Measurements from ENCODE around the gene TRUB1.

The TRUB1 gene

DNA sequence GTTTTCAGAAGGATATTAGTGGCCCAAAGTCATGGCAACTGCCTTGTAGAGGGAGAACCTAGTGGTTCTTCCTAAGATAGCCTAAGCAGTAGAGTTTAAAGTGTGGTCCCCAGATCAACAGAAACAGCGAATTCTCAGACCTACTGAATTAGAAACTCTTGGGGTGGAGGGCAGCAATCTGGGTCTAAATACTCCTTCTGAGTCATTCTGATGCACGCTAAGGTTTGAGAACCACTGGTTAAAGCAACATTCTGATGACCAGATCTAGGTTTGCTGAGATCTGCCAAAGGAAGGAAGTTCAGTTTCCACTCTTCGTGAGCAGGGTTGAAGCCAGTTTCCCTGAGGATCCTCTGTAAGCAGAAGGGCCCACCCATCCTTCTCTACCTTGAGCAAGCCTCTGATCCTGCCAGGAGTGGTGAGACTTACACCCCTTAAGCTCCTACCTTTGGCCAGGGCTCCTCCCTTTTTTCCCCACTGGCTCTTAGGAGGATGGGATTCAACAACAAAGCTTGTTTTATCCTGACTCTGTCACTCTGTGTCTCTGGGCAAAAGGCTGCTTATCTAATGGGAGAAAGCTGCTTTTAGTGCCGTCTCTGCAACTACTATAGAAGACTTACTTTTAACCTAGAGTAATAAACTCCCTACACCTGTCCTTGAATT is 26.8 kb upstream of the TRUB1 start:
- H3K4me3 ChIP-seq (ENCODE audit: low read depth, low read length), result no peak overlapping the region
- TF ChIP-seq, protein P1, sequence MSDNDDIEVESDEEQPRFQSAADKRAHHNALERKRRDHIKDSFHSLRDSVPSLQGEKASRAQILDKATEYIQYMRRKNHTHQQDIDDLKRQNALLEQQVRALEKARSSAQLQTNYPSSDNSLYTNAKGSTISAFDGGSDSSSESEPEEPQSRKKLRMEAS (IDR thresholded peaks at IDR 0.05; ENCODE audit: low read depth, low read length), result no peak
- TF ChIP-seq, protein P2, sequence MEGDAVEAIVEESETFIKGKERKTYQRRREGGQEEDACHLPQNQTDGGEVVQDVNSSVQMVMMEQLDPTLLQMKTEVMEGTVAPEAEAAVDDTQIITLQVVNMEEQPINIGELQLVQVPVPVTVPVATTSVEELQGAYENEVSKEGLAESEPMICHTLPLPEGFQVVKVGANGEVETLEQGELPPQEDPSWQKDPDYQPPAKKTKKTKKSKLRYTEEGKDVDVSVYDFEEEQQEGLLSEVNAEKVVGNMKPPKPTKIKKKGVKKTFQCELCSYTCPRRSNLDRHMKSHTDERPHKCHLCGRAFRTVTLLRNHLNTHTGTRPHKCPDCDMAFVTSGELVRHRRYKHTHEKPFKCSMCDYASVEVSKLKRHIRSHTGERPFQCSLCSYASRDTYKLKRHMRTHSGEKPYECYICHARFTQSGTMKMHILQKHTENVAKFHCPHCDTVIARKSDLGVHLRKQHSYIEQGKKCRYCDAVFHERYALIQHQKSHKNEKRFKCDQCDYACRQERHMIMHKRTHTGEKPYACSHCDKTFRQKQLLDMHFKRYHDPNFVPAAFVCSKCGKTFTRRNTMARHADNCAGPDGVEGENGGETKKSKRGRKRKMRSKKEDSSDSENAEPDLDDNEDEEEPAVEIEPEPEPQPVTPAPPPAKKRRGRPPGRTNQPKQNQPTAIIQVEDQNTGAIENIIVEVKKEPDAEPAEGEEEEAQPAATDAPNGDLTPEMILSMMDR (IDR thresholded peaks at IDR 0.05; ENCODE audit: low read depth, low read length), result no peak
- TF ChIP-seq POLR2A (IDR thresholded peaks at IDR 0.05; ENCODE audit: extremely low read depth, insufficient read length) (no peak), MYC (IDR thresholded peaks at IDR 0.05; ENCODE audit: low read depth, low read length) (no peak)
- no peak for DNase-seq (ENCODE audit: low read depth)

DNA sequence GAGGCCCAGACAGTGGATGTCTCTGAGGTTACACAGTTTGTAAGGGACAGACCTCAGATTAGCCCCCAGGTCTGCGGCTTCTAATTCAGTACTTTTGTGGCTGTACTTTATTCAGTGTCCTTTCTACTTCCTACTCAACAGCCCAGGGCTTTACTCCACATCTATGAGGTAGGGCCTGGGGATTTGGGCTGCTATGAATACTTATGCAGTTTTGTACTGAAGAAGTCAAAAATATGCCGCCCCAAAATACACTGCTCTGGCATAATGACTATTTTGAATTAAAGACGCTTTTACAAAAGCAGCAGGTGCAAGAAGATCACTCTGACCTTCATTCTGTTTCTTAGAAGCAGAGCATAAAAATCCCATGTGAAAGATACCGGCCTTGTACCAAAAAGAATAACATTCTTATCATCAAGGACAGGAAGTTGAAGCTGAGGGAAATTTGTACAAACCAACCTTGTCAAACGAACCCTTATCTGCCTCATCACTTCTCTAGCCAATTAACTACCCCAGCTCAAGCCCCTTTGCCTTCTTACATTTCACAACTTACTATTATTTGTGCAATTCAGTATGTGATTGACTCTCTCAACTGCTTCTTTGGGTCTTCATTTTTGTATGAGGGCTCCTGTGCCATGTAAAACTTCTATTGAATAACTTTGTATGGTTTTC is 26.1 kb upstream of the TRUB1 start:
- no peak overlapping the region for H3K4me3 ChIP-seq (ENCODE audit: low read depth, low read length)
- no peak for DNase-seq (ENCODE audit: low read depth)
- TF ChIP-seq MYC (IDR thresholded peaks at IDR 0.05; ENCODE audit: low read depth, low read length) (no peak), POLR2A (IDR thresholded peaks at IDR 0.05; ENCODE audit: extremely low read depth, insufficient read length) (no peak)
- TF ChIP-seq, protein P1 (IDR thresholded peaks at IDR 0.05; ENCODE audit: low read depth, low read length), result no peak

DNA sequence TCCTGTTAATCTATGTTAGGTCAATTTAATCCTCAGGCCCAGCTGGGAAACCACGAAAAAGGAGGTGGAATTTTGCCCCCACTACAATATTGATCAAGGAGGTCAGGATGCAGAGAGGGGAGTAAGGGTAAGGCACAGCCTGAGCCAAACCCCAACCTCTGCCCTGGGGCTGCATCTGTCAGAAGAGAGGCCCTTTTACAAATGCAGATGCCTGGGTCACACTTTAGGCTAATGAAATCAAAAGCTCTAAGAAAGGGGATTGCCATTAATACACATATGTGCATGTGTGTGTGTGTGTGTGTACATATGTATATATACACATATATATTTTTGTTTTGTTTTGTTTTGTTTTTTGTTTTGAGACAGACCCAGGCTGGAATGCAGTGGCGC is 25.5 kb upstream of the TRUB1 start:
- no peak overlapping the region for H3K4me3 ChIP-seq (ENCODE audit: low read depth, low read length)
- no peak for DNase-seq (ENCODE audit: low read depth)
- TF ChIP-seq, protein P1 (IDR thresholded peaks at IDR 0.05; ENCODE audit: low read depth, low read length), result no peak
- TF ChIP-seq MYC (IDR thresholded peaks at IDR 0.05; ENCODE audit: low read depth, low read length) (no peak), POLR2A (IDR thresholded peaks at IDR 0.05; ENCODE audit: extremely low read depth, insufficient read length) (no peak)
- TF ChIP-seq, protein P2 (IDR thresholded peaks at IDR 0.05; ENCODE audit: low read depth, low read length), result no peak

DNA sequence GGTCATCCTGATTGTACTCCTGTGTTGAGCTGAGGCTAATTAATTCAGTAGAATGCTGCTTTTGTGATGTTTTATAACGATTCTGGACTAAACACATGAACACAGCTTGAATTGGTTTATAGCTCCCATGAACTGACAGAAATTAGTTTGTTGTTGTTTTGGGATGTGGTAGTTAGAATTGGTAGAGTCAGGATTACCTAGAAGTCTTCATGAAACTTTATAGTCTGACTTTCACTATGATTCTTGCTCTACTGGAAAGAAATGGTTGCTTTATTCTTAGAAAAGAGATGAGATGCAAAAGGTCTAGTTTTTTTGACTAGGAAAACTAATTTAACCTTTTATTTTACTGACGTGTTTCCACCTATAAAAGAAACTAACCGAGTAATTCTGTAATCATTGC is 23.4 kb upstream of the TRUB1 start:
- H3K4me3 ChIP-seq (ENCODE audit: low read depth, low read length), result no peak overlapping the region
- DNase-seq (ENCODE audit: low read depth), result no peak
- TF ChIP-seq, protein P1 (IDR thresholded peaks at IDR 0.05; ENCODE audit: low read depth, low read length), result no peak
- no peak for TF ChIP-seq MYC (IDR thresholded peaks at IDR 0.05; ENCODE audit: low read depth, low read length)
- no peak for TF ChIP-seq POLR2A (IDR thresholded peaks at IDR 0.05; ENCODE audit: extremely low read depth, insufficient read length)
- TF ChIP-seq, protein P2 (IDR thresholded peaks at IDR 0.05; ENCODE audit: low read depth, low read length), result no peak

DNA sequence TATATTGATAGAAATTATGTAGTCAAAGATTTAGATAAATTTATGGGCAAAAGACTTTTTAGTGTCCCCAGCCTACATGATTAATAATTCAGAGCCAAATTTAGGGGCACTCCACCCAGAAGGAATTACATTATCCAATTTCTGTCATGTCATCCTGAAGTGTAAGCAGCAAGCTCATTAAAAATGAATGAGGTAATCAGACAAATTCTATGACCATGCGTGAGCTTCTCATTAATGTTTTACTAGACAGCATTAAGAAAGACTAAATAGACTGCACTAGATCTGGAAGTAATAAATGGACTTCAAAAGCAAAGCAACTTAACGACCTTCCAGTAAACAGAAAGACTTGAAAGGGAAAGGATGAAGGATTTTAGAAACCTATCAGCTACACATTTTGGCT is 22.7 kb upstream of the TRUB1 start:
- no peak for DNase-seq (ENCODE audit: low read depth)
- TF ChIP-seq POLR2A (IDR thresholded peaks at IDR 0.05; ENCODE audit: extremely low read depth, insufficient read length), result no peak
- no peak for TF ChIP-seq MYC (IDR thresholded peaks at IDR 0.05; ENCODE audit: low read depth, low read length)
- TF ChIP-seq, protein P1 (IDR thresholded peaks at IDR 0.05; ENCODE audit: low read depth, low read length), result no peak
- TF ChIP-seq, protein P2 (IDR thresholded peaks at IDR 0.05; ENCODE audit: low read depth, low read length), result no peak
- no peak overlapping the region for H3K4me3 ChIP-seq (ENCODE audit: low read depth, low read length)

DNA sequence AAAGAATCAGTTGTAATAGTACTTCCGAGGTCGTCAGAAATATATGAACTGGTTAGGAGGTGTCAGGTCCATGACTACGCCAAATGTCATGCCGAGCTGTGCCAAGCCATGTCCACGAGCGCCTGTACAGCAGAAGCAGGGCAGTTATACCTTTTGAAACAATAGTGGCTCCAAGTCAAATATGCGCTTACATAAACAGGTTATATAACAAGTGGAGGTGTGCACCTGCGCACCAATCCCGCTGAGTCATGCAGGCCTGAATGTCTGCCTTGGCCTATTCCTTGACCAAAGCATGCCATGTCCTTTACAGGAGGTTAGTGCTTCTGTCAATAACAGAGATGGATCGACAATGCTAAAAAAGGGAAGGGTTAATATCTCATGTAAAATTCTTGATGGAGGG is 21.3 kb upstream of the TRUB1 start:
- no peak for DNase-seq (ENCODE audit: low read depth)
- TF ChIP-seq, protein P1 (IDR thresholded peaks at IDR 0.05; ENCODE audit: low read depth, low read length), result no peak
- TF ChIP-seq, protein P2 (IDR thresholded peaks at IDR 0.05; ENCODE audit: low read depth, low read length), result no peak
- TF ChIP-seq MYC (IDR thresholded peaks at IDR 0.05; ENCODE audit: low read depth, low read length), result no peak
- TF ChIP-seq POLR2A (IDR thresholded peaks at IDR 0.05; ENCODE audit: extremely low read depth, insufficient read length), result no peak
- no peak overlapping the region for H3K4me3 ChIP-seq (ENCODE audit: low read depth, low read length)

All from NB4 (cell line).